Muscle layer of duodenum (tissue), 2 donors: ENCODE measurements around the gene EXOC6.
A peak's percentile ranks its signal among the peaks of the same experiment; 100 is the strongest.

Experiments
- H3K27ac ChIP-seq: one replicate; pipeline ENCODE4 v1.7.0; 2013; ENCODE audit warnings: mild to moderate bottlenecking, low read length
- H3K27me3 ChIP-seq: one replicate; pipeline ENCODE4 v1.7.0; 2013; ENCODE audit warnings: low read depth, mild to moderate bottlenecking, control low read depth, low read length
- H3K36me3 ChIP-seq, 2 donors: one replicate each; pipeline ENCODE4 v1.7.0; 2013; ENCODE audit warnings: low read length in 2 of 2, control low read depth in 1 of 2, mild to moderate bottlenecking in 1 of 2; ENCODE audit not compliant: insufficient read depth in 2 of 2, control insufficient read depth in 1 of 2
- H3K4me1 ChIP-seq, 2 donors: one replicate each; pipeline ENCODE4 v1.7.0; 2013; ENCODE audit warnings: low read length in 2 of 2, mild to moderate bottlenecking in 2 of 2, control low read depth in 1 of 2, moderate library complexity in 1 of 2; ENCODE audit not compliant: insufficient read depth in 2 of 2, control insufficient read depth in 1 of 2
- H3K4me3 ChIP-seq, 2 donors: one replicate each; pipeline ENCODE4 v1.7.0; 2013; ENCODE audit warnings: low read length in 2 of 2, low read depth in 1 of 2, mild to moderate bottlenecking in 1 of 2
- H3K9me3 ChIP-seq, 2 donors: one replicate each; pipeline ENCODE4 v1.7.0; 2013; ENCODE audit warnings: low read length in 2 of 2, control low read depth in 1 of 2, mild to moderate bottlenecking in 1 of 2; ENCODE audit not compliant: control insufficient read depth in 1 of 2
- donor health status: healthy.

Gene EXOC6

GRCh38 chr10:93061594-93062513 lies 213.5 kb downstream of the EXOC6 start:
- Histone ChIP-seq H3K9me3 (no peaks in the 10 kb centered on the region), H3K27me3 (peaks cover 50% of the 10 kb centered on the region), H3K27ac (no peak overlapping the region), H3K36me3 (peaks cover 5 to 18% of the 10 kb centered on the region in 2 donors), H3K4me3 (peak overlapping the region; percentile 30 to 55), H3K4me1 (peaks cover 0 to 38% of the 10 kb centered on the region in 2 donors)

GRCh38 chr10:93062514-93063143 lies 214.3 kb downstream of the EXOC6 start:
- H3K27me3 ChIP-seq, result peaks cover 57% of the 10 kb centered on the region
- H3K4me3 ChIP-seq, result peak overlapping the region; percentile 30 to 55
- H3K4me1 ChIP-seq, result peaks cover 0 to 38% of the 10 kb centered on the region in 2 donors
- H3K27ac ChIP-seq, result no peak overlapping the region
- H3K9me3 ChIP-seq, result no peaks in the 10 kb centered on the region
- peaks cover 5 to 18% of the 10 kb centered on the region in 2 donors for H3K36me3 ChIP-seq

GRCh38 chr10:93063144-93063976 lies 215.0 kb downstream of the EXOC6 start:
- Histone ChIP-seq H3K27ac (no peak overlapping the region), H3K9me3 (no peaks in the 10 kb centered on the region), H3K4me1 (peaks cover 0 to 44% of the 10 kb centered on the region in 2 donors), H3K36me3 (peaks cover 0 to 14% of the 10 kb centered on the region in 2 donors), H3K27me3 (peaks cover 60% of the 10 kb centered on the region), H3K4me3 (peak overlapping the region in 1 of 2 donors; percentile 55)

- Histone ChIP-seq H3K27me3 (peaks cover 66% of the 10 kb centered on the region), H3K9me3 (no peaks in the 10 kb centered on the region), H3K4me3 (no peak overlapping the region), H3K27ac (no peak overlapping the region), H3K36me3 (peaks cover 0 to 9% of the 10 kb centered on the region in 2 donors), H3K4me1 (peaks cover 0 to 52% of the 10 kb centered on the region in 2 donors)
These were observed 215.8 kb downstream of the EXOC6 start for GRCh38 chr10:93063977-93064660.

GRCh38 chr10:93064874-93065660 lies 216.7 kb downstream of the EXOC6 start:
- Histone ChIP-seq H3K4me3 (no peak overlapping the region), H3K4me1 (peaks cover 0 to 51% of the 10 kb centered on the region in 2 donors)

GRCh38 chr10:93065675-93066543 lies 217.6 kb downstream of the EXOC6 start:
- no peak overlapping the region for H3K27ac ChIP-seq
- peaks cover 63% of the 10 kb centered on the region for H3K27me3 ChIP-seq
- no peak overlapping the region for H3K4me3 ChIP-seq
- peaks cover 0 to 43% of the 10 kb centered on the region in 2 donors for H3K4me1 ChIP-seq
- no peaks in the 10 kb centered on the region for H3K9me3 ChIP-seq
- no peaks in the 10 kb centered on the region for H3K36me3 ChIP-seq

More at GRCh38 chr10:93064874-93065660, 216.7 kb downstream of the EXOC6 start:
- Histone ChIP-seq H3K36me3 (no peaks in the 10 kb centered on the region), H3K9me3 (no peaks in the 10 kb centered on the region), H3K27ac (no peak overlapping the region), H3K27me3 (peaks cover 63% of the 10 kb centered on the region)

GRCh38 chr10:93066544-93066913 lies 218.2 kb downstream of the EXOC6 start:
- Histone ChIP-seq H3K4me3 (no peak overlapping the region), H3K27me3 (peaks cover 59% of the 10 kb centered on the region), H3K9me3 (no peaks in the 10 kb centered on the region), H3K4me1 (peaks cover 0 to 37% of the 10 kb centered on the region in 2 donors), H3K36me3 (no peaks in the 10 kb centered on the region), H3K27ac (no peak overlapping the region)

GRCh38 chr10:93067443-93068365 lies 219.4 kb downstream of the EXOC6 start:
- H3K4me3 ChIP-seq, result peak overlapping the region in 1 of 2 donors; percentile 6
- peaks cover 0 to 36% of the 10 kb centered on the region in 2 donors for H3K4me1 ChIP-seq
- H3K27me3 ChIP-seq, result peaks cover 67% of the 10 kb centered on the region
- H3K27ac ChIP-seq, result no peak overlapping the region
- no peaks in the 10 kb centered on the region for H3K9me3 ChIP-seq
- H3K36me3 ChIP-seq, result no peaks in the 10 kb centered on the region
